Measurements from ENCODE around the gene CLIC3.

- TF ChIP-seq JUNB (IDR thresholded peaks at IDR 0.05) (no peak), KDM1A (IDR thresholded peaks at IDR 0.05; ENCODE audit: low read depth) (no peak), POLR2A (IDR thresholded peaks at IDR 0.05; ENCODE audit: low read length) (no peak), RFX5 (IDR thresholded peaks at IDR 0.05) (no peak), CTCF (IDR thresholded peaks at IDR 0.05) (no peak), TP53 (CRISPR knock-in tag; IDR thresholded peaks at IDR 0.05) (no peak), ESRRA (IDR thresholded peaks at IDR 0.05; ENCODE audit: borderline replicate concordance, low read length) (no peak), FOSL2 (IDR thresholded peaks at IDR 0.05) (no peak), FOSL2 (CRISPR knock-in tag; IDR thresholded peaks at IDR 0.05) (no peak), E2F6 (IDR thresholded peaks at IDR 0.05; ENCODE audit: borderline replicate concordance, low read depth) (no peak), MYC (IDR thresholded peaks at IDR 0.05; ENCODE audit: borderline replicate concordance, low read length) (no peak)
These were observed 4.0 kb upstream of the CLIC3 start for GRCh38 chr9:137000177-137000930.
